ENCODE data around the gene PTPRO. TPM values are rescaled to one million over a fixed set of nuclear protein-coding genes. Genes with fewer than 3 reads are reported as not detected.

Gene PTPRO
- polyA plus RNA-seq, 1 donor (not counting 4 experiments of a cell fraction or from before 2014, with no cell fraction given): 0.17 TPM

DNA sequence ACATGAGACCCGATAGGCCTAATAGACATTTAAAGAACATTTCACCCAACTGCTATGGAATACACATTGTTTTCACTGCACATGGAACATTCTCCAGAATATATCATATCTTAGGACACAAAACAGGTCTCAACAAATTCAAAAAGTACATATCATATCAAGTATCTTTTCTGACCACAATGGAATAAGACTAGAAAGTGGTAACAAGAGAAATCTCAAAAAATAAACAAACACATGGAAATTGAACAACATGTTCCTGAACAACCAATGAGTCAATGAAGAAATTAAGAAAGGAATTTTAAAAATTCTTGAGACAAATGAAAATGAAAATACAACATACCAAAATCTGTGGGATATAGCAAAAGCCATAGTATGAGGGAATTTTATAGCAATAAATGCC, 208.1 kb downstream of the PTPRO start:
- H2AFZ ChIP-seq (ENCODE audit: control insufficient read depth, low read length): no peak overlapping the region
- no peaks in the 10 kb centered on the region for H3K27me3 ChIP-seq (ENCODE audit: control insufficient read depth, extremely low read depth, insufficient read depth, low read length)
- no peak overlapping the region for H3K9ac ChIP-seq (ENCODE audit: control insufficient read depth, extremely low read depth, insufficient read depth, low read length)
- DNase-seq (ENCODE audit: low read depth, low spot score) (no peak), FAIRE-seq (no peak)
- H3K9me1 ChIP-seq (ENCODE audit: control insufficient read depth, extremely low read depth, insufficient read depth, low read length): no peaks in the 10 kb centered on the region
- H3K79me2 ChIP-seq (ENCODE audit: control insufficient read depth, insufficient read depth, low read length): no peaks in the 10 kb centered on the region
- H4K20me1 ChIP-seq (ENCODE audit: control insufficient read depth, extremely low read depth, insufficient read depth, low read length): no peaks in the 10 kb centered on the region
- no peaks in the 10 kb centered on the region for H3K9me3 ChIP-seq (ENCODE audit: control insufficient read depth, low read depth, low read length)
- no peak overlapping the region for H3K4me2 ChIP-seq (ENCODE audit: control insufficient read depth, extremely low read depth, insufficient read depth, low read depth, low read length)
- peaks cover 21% of the 10 kb centered on the region for H3K4me1 ChIP-seq (ENCODE audit: control insufficient read depth, extremely low read depth, insufficient read depth, low read length)
- dilution Hi-C loops (cut with MboI; ENCODE audit: extremely low pct_ligation_motif_present, low sequenced_read_pairs): no loop called here
- no peaks in the 10 kb centered on the region for H3K36me3 ChIP-seq (ENCODE audit: control insufficient read depth in 2 of 2, extremely low read depth in 1 of 2, insufficient read depth in 2 of 2, low read length in 2 of 2)
- no peak overlapping the region for H3K27ac ChIP-seq (ENCODE audit: control insufficient read depth, insufficient read depth, low read length)
- H3K4me3 ChIP-seq (ENCODE audit: control insufficient read depth in 2 of 3, extremely low read depth in 1 of 3, insufficient read depth in 2 of 3, low read depth in 1 of 3, low read length in 3 of 3): no peak overlapping the region
- TF ChIP-seq EZH2 (IDR thresholded peaks at IDR 0.05; ENCODE audit: low read length): no peak
- TF ChIP-seq, protein P1, sequence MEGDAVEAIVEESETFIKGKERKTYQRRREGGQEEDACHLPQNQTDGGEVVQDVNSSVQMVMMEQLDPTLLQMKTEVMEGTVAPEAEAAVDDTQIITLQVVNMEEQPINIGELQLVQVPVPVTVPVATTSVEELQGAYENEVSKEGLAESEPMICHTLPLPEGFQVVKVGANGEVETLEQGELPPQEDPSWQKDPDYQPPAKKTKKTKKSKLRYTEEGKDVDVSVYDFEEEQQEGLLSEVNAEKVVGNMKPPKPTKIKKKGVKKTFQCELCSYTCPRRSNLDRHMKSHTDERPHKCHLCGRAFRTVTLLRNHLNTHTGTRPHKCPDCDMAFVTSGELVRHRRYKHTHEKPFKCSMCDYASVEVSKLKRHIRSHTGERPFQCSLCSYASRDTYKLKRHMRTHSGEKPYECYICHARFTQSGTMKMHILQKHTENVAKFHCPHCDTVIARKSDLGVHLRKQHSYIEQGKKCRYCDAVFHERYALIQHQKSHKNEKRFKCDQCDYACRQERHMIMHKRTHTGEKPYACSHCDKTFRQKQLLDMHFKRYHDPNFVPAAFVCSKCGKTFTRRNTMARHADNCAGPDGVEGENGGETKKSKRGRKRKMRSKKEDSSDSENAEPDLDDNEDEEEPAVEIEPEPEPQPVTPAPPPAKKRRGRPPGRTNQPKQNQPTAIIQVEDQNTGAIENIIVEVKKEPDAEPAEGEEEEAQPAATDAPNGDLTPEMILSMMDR (optimal IDR thresholded peaks at IDR 0.05 in 1 of 3, IDR thresholded peaks at IDR 0.05 in 1 of 3, conservative IDR thresholded peaks at IDR 0.05 in 1 of 3; ENCODE audit: extremely low read depth in 1 of 3, insufficient read depth in 2 of 3, low read length in 3 of 3): no peak

GRCh38 chr12:15532364-15532977, 210.2 kb downstream of the PTPRO start:
- Histone ChIP-seq H2AFZ (ENCODE audit: control insufficient read depth, low read length) (no peak overlapping the region), H3K9ac (ENCODE audit: control insufficient read depth, extremely low read depth, insufficient read depth, low read length) (no peak overlapping the region), H3K27me3 (ENCODE audit: control insufficient read depth, extremely low read depth, insufficient read depth, low read length) (no peaks in the 10 kb centered on the region), H3K9me1 (ENCODE audit: control insufficient read depth, extremely low read depth, insufficient read depth, low read length) (no peaks in the 10 kb centered on the region), H3K4me3 (ENCODE audit: control insufficient read depth in 2 of 3, extremely low read depth in 1 of 3, insufficient read depth in 2 of 3, low read depth in 1 of 3, low read length in 3 of 3) (no peak overlapping the region), H3K27ac (ENCODE audit: control insufficient read depth, insufficient read depth, low read length) (no peak overlapping the region), H3K4me1 (ENCODE audit: control insufficient read depth, extremely low read depth, insufficient read depth, low read length) (peaks cover 7% of the 10 kb centered on the region), H3K79me2 (ENCODE audit: control insufficient read depth, insufficient read depth, low read length) (no peaks in the 10 kb centered on the region), H3K4me2 (ENCODE audit: control insufficient read depth, extremely low read depth, insufficient read depth, low read depth, low read length) (no peak overlapping the region), H4K20me1 (ENCODE audit: control insufficient read depth, extremely low read depth, insufficient read depth, low read length) (no peaks in the 10 kb centered on the region), H3K9me3 (ENCODE audit: control insufficient read depth, low read depth, low read length) (no peaks in the 10 kb centered on the region), H3K36me3 (ENCODE audit: control insufficient read depth in 2 of 2, extremely low read depth in 1 of 2, insufficient read depth in 2 of 2, low read length in 2 of 2) (no peaks in the 10 kb centered on the region)
- DNase-seq (ENCODE audit: low read depth, low spot score) (no peak), FAIRE-seq (peak; percentile 90)
- no peak for TF ChIP-seq EZH2 (IDR thresholded peaks at IDR 0.05; ENCODE audit: low read length)
- TF ChIP-seq, protein P1 (optimal IDR thresholded peaks at IDR 0.05 in 1 of 3, IDR thresholded peaks at IDR 0.05 in 1 of 3, conservative IDR thresholded peaks at IDR 0.05 in 1 of 3; ENCODE audit: extremely low read depth in 1 of 3, insufficient read depth in 2 of 3, low read length in 3 of 3): peak; percentile 52 to 69 (median 62)
- dilution Hi-C loops (cut with MboI; ENCODE audit: extremely low pct_ligation_motif_present, low sequenced_read_pairs): no loop called here

All from keratinocyte (primary cell).